ENCODE measurements around the gene RPN1. TPM values are rescaled to one million over a fixed set of nuclear protein-coding genes. Genes with fewer than 3 reads are reported as not detected.

The RPN1 gene
- total and polyA plus RNA-seq, 2 of the 13 experiments (the other 11 are each of a cell fraction or from before 2014, with no cell fraction given) = 290 to 342 TPM

GRCh38 chr3:128617557-128618397 lies 32.8 kb downstream of the RPN1 start (continued):
- no peak for TF ChIP-seq CBX2 (IDR thresholded peaks at IDR 0.05; ENCODE audit: low read depth, low read length)
- no peak for TF ChIP-seq CBX2 (CRISPR knock-in tag; IDR thresholded peaks at IDR 0.05; ENCODE audit: low read depth)
- TF ChIP-seq KLF13 (CRISPR knock-in tag; IDR thresholded peaks at IDR 0.05) = peak; percentile 60; the same call in 1 of the 2 replicates
- peak; percentile 11; the same call in 1 of the 2 replicates for TF ChIP-seq ZNF143 (CRISPR knock-in tag; IDR thresholded peaks at IDR 0.05)
- TF ChIP-seq REST (IDR thresholded peaks at IDR 0.05; ENCODE audit: borderline replicate concordance in 1 of 2, low read depth in 1 of 2, low read length in 2 of 2) = no peak
- TF ChIP-seq SAP130 (CRISPR knock-in tag; IDR thresholded peaks at IDR 0.05; ENCODE audit: low read depth) = peak; percentile 70
- TF ChIP-seq MAF1 (CRISPR knock-in tag; IDR thresholded peaks at IDR 0.05; ENCODE audit: borderline replicate concordance) = no peak
- no peak for TF ChIP-seq ATF7 (IDR thresholded peaks at IDR 0.05)
- TF ChIP-seq ATF7 (CRISPR knock-in tag; IDR thresholded peaks at IDR 0.05) = 0 out of 2 replicates have a peak, but pooled peaks have one; percentile 22
- no peak for TF ChIP-seq MYNN (CRISPR knock-in tag; IDR thresholded peaks at IDR 0.05; ENCODE audit: low read depth)
- TF ChIP-seq ZNF563 (CRISPR knock-in tag; IDR thresholded peaks at IDR 0.05) = no peak
- TF ChIP-seq ZNF749 (CRISPR knock-in tag; IDR thresholded peaks at IDR 0.05; ENCODE audit: borderline replicate concordance) = no peak; the same call in 1 of the 2 replicates
- TF ChIP-seq ZNF207 (IDR thresholded peaks at IDR 0.05; ENCODE audit: borderline replicate concordance) = no peak
- 0 out of 2 replicates have a peak, but pooled peaks have one; percentile 19 for TF ChIP-seq ZBTB7B (CRISPR knock-in tag; IDR thresholded peaks at IDR 0.05)
- TF ChIP-seq ZFYVE20 (CRISPR knock-in tag; IDR thresholded peaks at IDR 0.05; ENCODE audit: borderline replicate concordance, low read depth) = no peak
- TF ChIP-seq ZSCAN12 (CRISPR knock-in tag; IDR thresholded peaks at IDR 0.05) = 0 out of 2 replicates have a peak, but pooled peaks have one; percentile 77
- no peak for TF ChIP-seq SUZ12 (IDR thresholded peaks at IDR 0.05; ENCODE audit: low read depth, low read length)
- no peak for TF ChIP-seq PRDM4 (CRISPR knock-in tag; IDR thresholded peaks at IDR 0.05; ENCODE audit: borderline replicate concordance)
- TF ChIP-seq CEBPB (IDR thresholded peaks at IDR 0.05; ENCODE audit: borderline replicate concordance, low read depth, low read length) = no peak
- TF ChIP-seq ZNF572 (CRISPR knock-in tag; IDR thresholded peaks at IDR 0.05) = 0 out of 2 replicates have a peak, but pooled peaks have one; percentile 47
- TF ChIP-seq IRX3 (CRISPR knock-in tag; IDR thresholded peaks at IDR 0.05; ENCODE audit: borderline replicate concordance, low read depth) = peak; percentile 58; the same call in 1 of the 2 replicates
- no peak for TF ChIP-seq ETS1 (CRISPR knock-in tag; IDR thresholded peaks at IDR 0.05)

Measured in HepG2 (cell line).